ENCODE results near the gene VAMP2.

DNA sequence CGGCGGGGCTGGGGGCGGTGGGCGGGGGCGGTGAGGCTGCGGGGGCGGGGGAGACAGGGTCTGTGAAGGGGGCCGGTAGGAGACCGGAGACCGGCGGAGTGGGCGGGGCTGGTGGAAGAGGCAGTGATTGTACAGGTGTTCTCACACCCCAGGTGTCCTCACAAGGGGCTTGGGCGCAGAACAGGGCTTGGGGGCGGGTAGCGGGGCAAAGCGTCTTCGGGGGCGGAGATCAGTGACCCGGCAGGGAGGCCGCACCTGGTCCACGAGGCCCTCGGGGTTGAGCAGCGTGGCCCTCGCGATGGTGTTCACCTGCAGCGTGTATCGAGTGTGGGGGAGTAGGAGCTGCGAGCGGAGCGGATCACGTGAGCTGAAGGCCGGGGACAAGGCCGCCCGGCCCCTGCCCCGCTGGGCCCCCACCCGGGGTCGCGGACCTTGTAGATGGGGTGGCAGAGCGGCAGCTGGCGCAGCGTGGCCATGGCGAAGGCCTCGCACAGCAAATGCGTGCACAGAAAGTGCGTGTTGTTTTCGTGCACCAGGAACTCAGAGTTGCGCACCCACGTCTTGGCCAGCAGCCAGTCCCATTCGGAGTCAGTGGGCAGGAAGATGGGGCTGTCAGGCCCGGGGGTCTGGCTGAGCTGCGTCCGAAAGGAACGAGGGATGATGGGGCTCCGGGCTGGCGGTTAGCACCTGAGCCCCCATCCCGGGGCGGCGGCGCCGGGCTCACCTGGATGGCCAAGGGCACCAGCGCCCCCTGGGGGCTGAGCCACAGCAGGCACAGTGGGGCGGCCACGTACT lies 52.9 kb downstream of the VAMP2 start:
- TF ChIP-seq BACH2 (CRISPR knock-in tag; IDR thresholded peaks at IDR 0.05; ENCODE audit: borderline replicate concordance) (no peak), ZNF565 (CRISPR knock-in tag; conservative IDR thresholded peaks at IDR 0.05; ENCODE audit: low read depth) (no peak), PPARA (CRISPR knock-in tag; IDR thresholded peaks at IDR 0.05; ENCODE audit: borderline replicate concordance) (no peak), SNAI2 (CRISPR knock-in tag; IDR thresholded peaks at IDR 0.05) (no peak), ZFP30 (CRISPR knock-in tag; IDR thresholded peaks at IDR 0.05) (no peak), OSR1 (CRISPR knock-in tag; IDR thresholded peaks at IDR 0.05) (no peak), ARNTL (CRISPR knock-in tag; IDR thresholded peaks at IDR 0.05; ENCODE audit: borderline replicate concordance, low read depth) (no peak), ZFP3 (CRISPR knock-in tag; IDR thresholded peaks at IDR 0.05) (no peak), GLIS3 (CRISPR knock-in tag; IDR thresholded peaks at IDR 0.05) (no peak), ZNF70 (CRISPR knock-in tag; IDR thresholded peaks at IDR 0.05) (no peak)
- TF ChIP-seq, protein P1, sequence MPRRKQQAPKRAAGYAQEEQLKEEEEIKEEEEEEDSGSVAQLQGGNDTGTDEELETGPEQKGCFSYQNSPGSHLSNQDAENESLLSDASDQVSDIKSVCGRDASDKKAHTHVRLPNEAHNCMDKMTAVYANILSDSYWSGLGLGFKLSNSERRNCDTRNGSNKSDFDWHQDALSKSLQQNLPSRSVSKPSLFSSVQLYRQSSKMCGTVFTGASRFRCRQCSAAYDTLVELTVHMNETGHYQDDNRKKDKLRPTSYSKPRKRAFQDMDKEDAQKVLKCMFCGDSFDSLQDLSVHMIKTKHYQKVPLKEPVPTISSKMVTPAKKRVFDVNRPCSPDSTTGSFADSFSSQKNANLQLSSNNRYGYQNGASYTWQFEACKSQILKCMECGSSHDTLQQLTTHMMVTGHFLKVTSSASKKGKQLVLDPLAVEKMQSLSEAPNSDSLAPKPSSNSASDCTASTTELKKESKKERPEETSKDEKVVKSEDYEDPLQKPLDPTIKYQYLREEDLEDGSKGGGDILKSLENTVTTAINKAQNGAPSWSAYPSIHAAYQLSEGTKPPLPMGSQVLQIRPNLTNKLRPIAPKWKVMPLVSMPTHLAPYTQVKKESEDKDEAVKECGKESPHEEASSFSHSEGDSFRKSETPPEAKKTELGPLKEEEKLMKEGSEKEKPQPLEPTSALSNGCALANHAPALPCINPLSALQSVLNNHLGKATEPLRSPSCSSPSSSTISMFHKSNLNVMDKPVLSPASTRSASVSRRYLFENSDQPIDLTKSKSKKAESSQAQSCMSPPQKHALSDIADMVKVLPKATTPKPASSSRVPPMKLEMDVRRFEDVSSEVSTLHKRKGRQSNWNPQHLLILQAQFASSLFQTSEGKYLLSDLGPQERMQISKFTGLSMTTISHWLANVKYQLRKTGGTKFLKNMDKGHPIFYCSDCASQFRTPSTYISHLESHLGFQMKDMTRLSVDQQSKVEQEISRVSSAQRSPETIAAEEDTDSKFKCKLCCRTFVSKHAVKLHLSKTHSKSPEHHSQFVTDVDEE (CRISPR knock-in tag; IDR thresholded peaks at IDR 0.05), result no peak
- TF ChIP-seq, protein P2, sequence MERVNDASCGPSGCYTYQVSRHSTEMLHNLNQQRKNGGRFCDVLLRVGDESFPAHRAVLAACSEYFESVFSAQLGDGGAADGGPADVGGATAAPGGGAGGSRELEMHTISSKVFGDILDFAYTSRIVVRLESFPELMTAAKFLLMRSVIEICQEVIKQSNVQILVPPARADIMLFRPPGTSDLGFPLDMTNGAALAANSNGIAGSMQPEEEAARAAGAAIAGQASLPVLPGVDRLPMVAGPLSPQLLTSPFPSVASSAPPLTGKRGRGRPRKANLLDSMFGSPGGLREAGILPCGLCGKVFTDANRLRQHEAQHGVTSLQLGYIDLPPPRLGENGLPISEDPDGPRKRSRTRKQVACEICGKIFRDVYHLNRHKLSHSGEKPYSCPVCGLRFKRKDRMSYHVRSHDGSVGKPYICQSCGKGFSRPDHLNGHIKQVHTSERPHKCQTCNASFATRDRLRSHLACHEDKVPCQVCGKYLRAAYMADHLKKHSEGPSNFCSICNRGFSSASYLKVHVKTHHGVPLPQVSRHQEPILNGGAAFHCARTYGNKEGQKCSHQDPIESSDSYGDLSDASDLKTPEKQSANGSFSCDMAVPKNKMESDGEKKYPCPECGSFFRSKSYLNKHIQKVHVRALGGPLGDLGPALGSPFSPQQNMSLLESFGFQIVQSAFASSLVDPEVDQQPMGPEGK (CRISPR knock-in tag; IDR thresholded peaks at IDR 0.05; ENCODE audit: borderline replicate concordance), result no peak
- TF ChIP-seq, protein P3, sequence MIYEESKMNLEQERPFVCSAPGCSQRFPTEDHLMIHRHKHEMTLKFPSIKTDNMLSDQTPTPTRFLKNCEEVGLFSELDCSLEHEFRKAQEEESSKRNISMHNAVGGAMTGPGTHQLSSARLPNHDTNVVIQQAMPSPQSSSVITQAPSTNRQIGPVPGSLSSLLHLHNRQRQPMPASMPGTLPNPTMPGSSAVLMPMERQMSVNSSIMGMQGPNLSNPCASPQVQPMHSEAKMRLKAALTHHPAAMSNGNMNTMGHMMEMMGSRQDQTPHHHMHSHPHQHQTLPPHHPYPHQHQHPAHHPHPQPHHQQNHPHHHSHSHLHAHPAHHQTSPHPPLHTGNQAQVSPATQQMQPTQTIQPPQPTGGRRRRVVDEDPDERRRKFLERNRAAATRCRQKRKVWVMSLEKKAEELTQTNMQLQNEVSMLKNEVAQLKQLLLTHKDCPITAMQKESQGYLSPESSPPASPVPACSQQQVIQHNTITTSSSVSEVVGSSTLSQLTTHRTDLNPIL (CRISPR knock-in tag; IDR thresholded peaks at IDR 0.05; ENCODE audit: low read depth), result no peak

Measured in SK-N-SH treated with all-trans-retinoic acid at 6 μM for 48 hours (cell line).